HUES64 (cell line): ENCODE results near the gene SUPT3H.

ENCODE experiments used
- H3K27ac ChIP-seq: 2 replicates; pipeline ENCODE4 v1.7.0; 2013; ENCODE audit warnings: low read depth, low read length, inconsistent platforms
- H3K27me3 ChIP-seq: 2 replicates; pipeline ENCODE4 v1.6.1; 2013; ENCODE audit warnings: mild to moderate bottlenecking, low read length; ENCODE audit not compliant: insufficient read depth
- H3K36me3 ChIP-seq: 2 replicates; pipeline ENCODE4 v1.6.1; 2013; ENCODE audit warnings: mild to moderate bottlenecking, low read length; ENCODE audit not compliant: insufficient read depth
- H3K4me1 ChIP-seq: 2 replicates; pipeline ENCODE4 v1.6.1; 2013; ENCODE audit warnings: mild to moderate bottlenecking, low read length, moderate library complexity; ENCODE audit not compliant: insufficient read depth
- H3K4me3 ChIP-seq: 2 replicates; pipeline ENCODE4 v1.5.1; 2013; ENCODE audit warnings: mild to moderate bottlenecking, low read length, moderate library complexity
- H3K9ac ChIP-seq: 2 replicates; pipeline ENCODE4 v1.6.1; 2013; ENCODE audit warnings: mild to moderate bottlenecking, low read depth, low read length
- H3K9me3 ChIP-seq: 2 replicates; pipeline ENCODE4 v1.6.1; 2013; ENCODE audit warnings: low read depth, low read length; ENCODE audit not compliant: insufficient read depth
- WGBS: fragments of 150-250, 120-280 bp; methylation state at CpG from one replicate; pipeline ENCODE4 v1.1.7; 2013; ENCODE audit warnings: missing lambda C conversion rate; 5-methylcytosine and 5-hydroxymethylcytosine counted together

Gene SUPT3H

DNA sequence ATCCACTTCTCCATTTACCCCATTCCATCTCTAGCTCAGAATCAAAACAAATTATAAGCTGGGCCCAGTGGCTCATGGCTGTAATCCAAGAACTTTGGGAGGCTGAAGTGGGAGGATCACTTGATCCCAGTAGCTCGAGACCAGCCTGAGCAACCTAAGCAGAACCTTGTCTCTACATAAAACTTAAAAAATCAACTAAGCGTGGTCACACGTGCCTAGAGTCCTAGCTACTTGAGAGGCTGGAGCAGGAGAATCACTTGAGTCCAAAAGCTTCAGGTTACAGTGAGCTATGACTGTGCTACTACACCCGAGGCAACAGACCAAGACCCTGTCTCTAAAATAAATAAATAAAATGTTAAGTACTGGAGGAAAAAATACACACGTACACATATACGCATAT lies 124.3 kb downstream of the SUPT3H start:
- Histone ChIP-seq H3K36me3 (no peaks in the 10 kb centered on the region), H3K9ac (no peak overlapping the region), H3K4me3 (no peak overlapping the region), H3K27me3 (no peaks in the 10 kb centered on the region), H3K27ac (no peak overlapping the region), H3K9me3 (no peaks in the 10 kb centered on the region), H3K4me1 (0 out of 2 replicates have a peak, but pooled peaks cover 4% of the 10 kb centered on the region)
- 97% methylated on average over 4 of the region's 6 CpGs for WGBS

DNA sequence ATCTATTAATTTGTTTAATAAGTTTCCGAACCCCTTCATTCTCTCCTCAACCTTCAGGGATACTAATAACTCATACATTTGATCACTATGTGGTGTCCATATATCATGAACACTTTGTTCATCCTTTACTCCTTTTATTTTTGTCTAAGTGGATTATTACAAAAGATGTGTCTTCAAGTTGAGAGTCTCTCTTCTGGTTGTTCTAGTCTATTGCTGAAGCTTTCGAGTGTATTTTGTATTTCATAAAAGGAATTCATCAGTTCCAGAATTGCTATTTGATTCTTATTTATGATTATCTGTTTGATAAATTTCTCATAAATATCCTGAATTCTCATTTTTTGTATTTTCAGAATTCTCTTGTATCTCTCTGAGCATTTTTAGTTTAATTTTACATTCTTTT lies 146.1 kb downstream of the SUPT3H start:
- no peak overlapping the region for H3K27ac ChIP-seq
- no peaks in the 10 kb centered on the region for H3K9me3 ChIP-seq
- H3K36me3 ChIP-seq = peaks cover 4% of the 10 kb centered on the region; the same call in 1 of the 2 replicates
- H3K4me3 ChIP-seq = no peak overlapping the region
- no peaks in the 10 kb centered on the region for H3K4me1 ChIP-seq
- WGBS = 60% methylated on average over 1 of the region's 2 CpGs
- no peak overlapping the region for H3K9ac ChIP-seq
- no peaks in the 10 kb centered on the region for H3K27me3 ChIP-seq

DNA sequence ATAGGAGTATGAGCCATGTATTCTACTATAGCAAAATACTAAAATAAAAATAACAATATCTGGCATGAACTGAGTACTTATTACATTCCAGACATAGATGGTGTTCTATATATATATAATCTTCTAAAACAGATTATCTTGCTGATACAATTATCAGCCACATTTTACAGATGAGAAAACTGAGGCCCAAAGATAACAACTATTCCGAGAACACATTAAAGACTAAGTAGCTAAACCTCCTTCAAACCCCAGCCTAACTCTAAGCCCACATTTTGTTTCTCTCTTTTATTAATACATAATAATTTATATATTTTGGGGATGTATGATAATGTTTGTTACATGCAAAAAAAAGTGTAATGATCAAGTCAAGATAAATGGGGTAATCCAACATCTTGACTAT lies 148.3 kb downstream of the SUPT3H start:
- no peaks in the 10 kb centered on the region for H3K4me1 ChIP-seq
- 94% methylated on average over 1 of the region's 1 CpG for WGBS

DNA sequence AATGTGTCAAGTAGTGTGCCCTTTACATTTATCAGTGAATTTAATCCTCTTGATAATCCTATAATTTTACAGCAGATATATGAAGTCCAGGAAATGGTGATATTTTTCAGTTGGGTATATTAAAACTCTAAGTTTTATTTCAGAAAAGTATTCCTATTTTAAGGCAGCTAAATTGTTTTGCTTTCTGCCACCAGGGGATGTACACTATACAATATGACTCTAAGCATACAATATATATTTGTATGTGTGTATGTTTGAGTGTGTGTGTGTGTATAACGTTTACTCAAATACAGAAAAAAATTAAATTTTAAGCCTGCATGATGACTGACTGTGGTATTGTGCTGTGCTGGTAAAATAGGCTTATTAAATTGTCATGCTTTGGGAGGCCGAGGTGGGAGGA lies 151.7 kb downstream of the SUPT3H start:
- H3K9me3 ChIP-seq = no peaks in the 10 kb centered on the region
- H3K27ac ChIP-seq = no peak overlapping the region
- H3K4me1 ChIP-seq = no peaks in the 10 kb centered on the region
- H3K9ac ChIP-seq = no peak overlapping the region
- WGBS = 92% methylated on average over 1 of the region's 2 CpGs
- no peaks in the 10 kb centered on the region for H3K36me3 ChIP-seq
- H3K4me3 ChIP-seq = no peak overlapping the region
- no peaks in the 10 kb centered on the region for H3K27me3 ChIP-seq

More for the DNA sequence above, 148.3 kb downstream of the SUPT3H start:
- H3K9ac ChIP-seq = no peak overlapping the region
- no peak overlapping the region for H3K4me3 ChIP-seq
- no peaks in the 10 kb centered on the region for H3K9me3 ChIP-seq
- H3K36me3 ChIP-seq = peaks cover 4% of the 10 kb centered on the region; the same call in 1 of the 2 replicates
- no peak overlapping the region for H3K27ac ChIP-seq
- no peaks in the 10 kb centered on the region for H3K27me3 ChIP-seq

DNA sequence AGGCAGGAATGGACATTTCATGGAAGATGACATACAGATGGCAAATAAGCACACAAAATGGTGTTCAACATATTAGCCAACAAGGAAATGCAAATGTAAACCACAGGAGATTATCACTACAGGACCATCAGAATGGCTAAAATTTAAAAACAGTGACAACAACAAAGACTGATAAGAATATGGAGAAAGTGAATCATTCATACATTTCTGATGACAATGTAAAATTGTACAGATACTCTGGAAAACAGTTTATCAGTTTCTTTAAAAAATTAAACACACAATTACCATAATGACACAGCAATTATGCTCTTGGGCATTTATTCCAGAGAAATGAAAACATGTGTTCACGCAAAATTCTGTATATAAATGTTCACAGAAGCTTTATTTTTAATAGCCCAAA lies 155.4 kb downstream of the SUPT3H start:
- H3K4me3 ChIP-seq = no peak overlapping the region
- WGBS = 92% methylated on average over 1 of the region's 1 CpG
- no peaks in the 10 kb centered on the region for H3K36me3 ChIP-seq
- no peaks in the 10 kb centered on the region for H3K27me3 ChIP-seq
- H3K9ac ChIP-seq = no peak overlapping the region
- no peaks in the 10 kb centered on the region for H3K9me3 ChIP-seq
- H3K27ac ChIP-seq = no peak overlapping the region
- no peaks in the 10 kb centered on the region for H3K4me1 ChIP-seq

DNA sequence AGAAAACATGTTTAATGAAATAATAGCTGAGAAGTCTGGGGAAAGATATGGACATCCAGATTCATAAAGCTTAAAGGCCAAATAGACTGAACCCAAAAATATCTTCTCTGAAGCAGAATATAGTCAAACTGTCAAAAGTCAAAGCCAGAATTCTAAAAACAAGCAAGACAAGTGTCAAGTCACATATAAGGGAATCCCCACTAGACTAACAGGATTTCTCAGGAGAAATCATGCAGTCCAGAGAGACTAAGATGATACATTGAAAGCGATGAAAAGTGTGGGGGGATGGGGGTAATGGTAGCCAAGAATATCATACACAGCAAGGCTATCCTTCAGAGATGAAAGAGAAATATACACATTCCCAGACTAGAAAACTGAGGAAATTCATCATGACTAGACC lies 162.0 kb downstream of the SUPT3H start:
- Histone ChIP-seq H3K27ac (no peak overlapping the region), H3K36me3 (no peaks in the 10 kb centered on the region), H3K27me3 (no peaks in the 10 kb centered on the region), H3K4me1 (peaks cover 22% of the 10 kb centered on the region), H3K9me3 (no peaks in the 10 kb centered on the region; the same call in 1 of the 2 replicates), H3K4me3 (no peak overlapping the region), H3K9ac (no peak overlapping the region)
- 100% methylated on average over 1 of the region's 1 CpG for WGBS

DNA sequence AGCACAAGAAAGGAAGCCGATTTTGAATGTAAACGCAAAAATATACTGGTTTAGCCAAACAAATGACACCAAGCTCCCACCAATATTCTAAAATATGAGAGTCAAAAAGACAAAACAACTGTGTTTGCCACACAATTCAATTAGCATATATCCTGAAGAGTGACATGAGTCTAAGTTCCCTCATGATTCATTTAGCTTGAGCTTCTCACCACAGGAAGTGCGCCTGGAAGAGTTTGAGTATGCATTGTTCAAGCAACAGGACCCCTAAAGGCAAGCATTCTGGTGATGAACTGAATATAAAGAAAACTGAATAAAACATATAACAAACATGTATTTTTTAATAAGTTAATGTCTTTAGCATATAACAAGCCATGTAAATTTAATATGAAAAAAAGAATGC lies 164.8 kb downstream of the SUPT3H start:
- Histone ChIP-seq H3K27ac (no peak overlapping the region; the same call in 1 of the 2 replicates), H3K9ac (no peak overlapping the region), H3K9me3 (peaks cover 9% of the 10 kb centered on the region; the same call in 1 of the 2 replicates), H3K27me3 (no peaks in the 10 kb centered on the region), H3K36me3 (no peaks in the 10 kb centered on the region), H3K4me3 (no peak overlapping the region), H3K4me1 (peaks cover 22% of the 10 kb centered on the region)
- 58% methylated on average over 3 of the region's 3 CpGs for WGBS

DNA sequence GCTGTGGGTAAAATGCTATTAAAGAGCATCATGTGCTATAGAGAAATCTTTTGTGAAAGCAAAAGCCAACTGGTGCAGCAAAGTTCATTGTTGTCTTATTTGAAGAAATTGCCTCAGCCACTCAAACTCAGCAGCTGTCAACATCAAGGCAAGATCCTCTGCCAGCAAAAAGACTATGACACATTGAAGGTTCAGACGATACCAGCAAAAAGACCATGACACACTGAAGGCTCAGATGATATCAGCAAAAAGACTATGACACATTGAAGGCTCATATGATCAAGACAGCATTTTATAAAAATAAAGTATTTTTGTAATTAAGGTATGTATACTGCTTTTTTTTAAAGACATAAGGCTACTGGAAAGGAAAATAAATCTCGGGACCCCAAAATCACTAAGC lies 168.0 kb downstream of the SUPT3H start:
- H3K4me1 ChIP-seq = peaks cover 22% of the 10 kb centered on the region
- H3K27me3 ChIP-seq = no peaks in the 10 kb centered on the region
- H3K36me3 ChIP-seq = no peaks in the 10 kb centered on the region
- no peak overlapping the region for H3K4me3 ChIP-seq
- peaks cover 9% of the 10 kb centered on the region; the same call in 1 of the 2 replicates for H3K9me3 ChIP-seq
- no peak overlapping the region for H3K27ac ChIP-seq
- H3K9ac ChIP-seq = no peak overlapping the region
- WGBS = 97% methylated on average over 2 of the region's 2 CpGs

DNA sequence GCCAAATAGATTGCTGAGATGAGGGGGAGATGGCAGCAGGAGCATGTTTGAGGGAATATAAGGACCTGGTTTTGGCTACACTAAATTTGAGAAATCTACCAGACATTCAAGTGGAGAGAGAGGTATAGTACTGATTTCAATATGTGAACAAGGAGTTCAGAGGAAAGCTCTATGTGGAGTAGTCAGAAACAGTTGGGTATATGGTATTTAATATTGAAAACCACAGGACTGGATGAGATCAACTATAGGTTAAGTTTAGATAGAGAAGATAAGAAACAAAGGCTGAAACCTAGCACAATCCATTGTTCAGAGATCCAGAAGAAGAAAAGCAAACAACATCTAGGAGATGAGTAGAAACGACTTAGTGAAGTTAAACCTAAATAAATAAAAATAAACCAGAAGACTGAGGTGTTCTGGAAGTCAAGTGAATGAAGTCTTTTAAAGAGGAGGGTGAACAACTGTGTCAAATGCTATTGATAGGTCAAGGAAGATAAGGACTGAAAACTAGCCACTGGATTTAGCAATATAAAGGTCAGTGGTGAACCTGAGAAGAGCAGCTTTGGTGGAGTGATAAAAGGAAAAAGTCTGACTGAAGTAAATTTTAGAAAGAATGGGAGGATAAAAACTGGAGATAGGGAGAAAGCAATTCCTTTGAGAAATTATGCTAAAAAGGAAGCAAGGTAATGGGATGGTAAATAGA lies 170.8 kb downstream of the SUPT3H start:
- peaks cover 9% of the 10 kb centered on the region; the same call in 1 of the 2 replicates for H3K9me3 ChIP-seq
- WGBS = no CpG with 5 or more reads among the region's 1 CpG
- no peak overlapping the region for H3K9ac ChIP-seq
- H3K4me1 ChIP-seq = peaks cover 4% of the 10 kb centered on the region
- H3K36me3 ChIP-seq = no peaks in the 10 kb centered on the region
- H3K4me3 ChIP-seq = no peak overlapping the region
- no peaks in the 10 kb centered on the region for H3K27me3 ChIP-seq
- no peak overlapping the region for H3K27ac ChIP-seq

DNA sequence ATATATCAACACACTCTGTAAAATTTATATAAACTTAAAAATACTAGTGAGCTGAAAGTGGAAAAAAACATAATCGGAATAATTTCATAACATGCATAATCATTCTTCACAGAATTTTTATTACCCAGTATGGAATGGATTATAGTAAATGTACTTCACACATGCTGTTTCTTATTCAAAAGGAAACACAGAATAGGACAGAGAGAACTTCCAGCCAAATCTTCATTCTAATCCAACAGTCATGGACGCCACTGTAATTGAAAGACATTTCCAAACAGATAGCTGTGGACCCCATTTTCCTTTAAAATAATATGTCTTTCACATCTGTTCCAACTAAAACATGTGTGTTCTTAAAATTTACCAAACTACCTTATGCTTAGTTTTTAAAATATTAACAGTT lies 176.2 kb downstream of the SUPT3H start:
- Histone ChIP-seq H3K4me1 (peaks cover 8% of the 10 kb centered on the region; the same call in 1 of the 2 replicates), H3K27me3 (no peaks in the 10 kb centered on the region), H3K9ac (no peak overlapping the region), H3K9me3 (no peaks in the 10 kb centered on the region), H3K4me3 (no peak overlapping the region), H3K36me3 (no peaks in the 10 kb centered on the region), H3K27ac (no peak overlapping the region)
- 95% methylated on average over 1 of the region's 2 CpGs for WGBS

DNA sequence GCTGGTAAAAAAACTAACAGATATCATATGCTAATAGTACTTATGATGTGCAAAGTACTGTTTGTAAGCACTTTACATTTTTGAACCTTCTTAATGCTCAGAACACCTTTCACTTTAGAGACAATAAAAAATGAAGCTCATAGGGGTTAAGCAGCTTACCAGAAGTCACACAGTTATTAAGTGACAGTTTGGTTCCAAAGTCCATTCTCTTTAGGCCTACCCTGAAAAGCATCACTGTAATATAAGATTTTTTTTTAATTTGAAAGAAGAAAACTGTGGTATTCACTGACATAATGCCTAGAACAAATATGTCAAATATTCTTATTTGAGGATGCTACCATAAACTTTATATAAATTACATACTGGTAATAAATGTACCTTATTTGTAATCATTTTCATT lies 177.2 kb downstream of the SUPT3H start:
- no peaks in the 10 kb centered on the region for H3K36me3 ChIP-seq
- H3K9me3 ChIP-seq = no peaks in the 10 kb centered on the region
- H3K9ac ChIP-seq = no peak overlapping the region
- no peak overlapping the region for H3K27ac ChIP-seq
- no peaks in the 10 kb centered on the region for H3K27me3 ChIP-seq
- no peak overlapping the region for H3K4me3 ChIP-seq
- peaks cover 8% of the 10 kb centered on the region; the same call in 1 of the 2 replicates for H3K4me1 ChIP-seq

DNA sequence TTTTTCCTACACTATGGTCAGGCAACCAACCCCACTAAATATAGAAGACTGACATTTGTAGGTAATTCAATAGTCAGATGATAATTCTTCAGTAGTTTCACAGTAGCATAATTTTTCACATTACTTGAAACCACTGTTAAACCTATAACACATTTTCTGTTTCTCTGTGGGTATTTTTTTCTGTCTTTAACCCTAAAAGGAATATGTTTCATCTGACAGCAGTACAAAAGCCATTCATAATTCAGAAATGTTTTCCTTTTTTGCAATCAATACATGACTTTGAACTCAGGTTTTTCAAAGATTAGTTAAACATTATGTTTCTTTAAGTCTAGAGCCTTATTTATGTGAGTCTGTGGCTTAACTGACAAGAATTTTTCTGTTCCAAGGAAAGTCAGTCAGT lies 178.2 kb downstream of the SUPT3H start:
- H3K36me3 ChIP-seq = no peaks in the 10 kb centered on the region
- H3K4me1 ChIP-seq = peaks cover 8% of the 10 kb centered on the region; the same call in 1 of the 2 replicates
- H3K27ac ChIP-seq = no peak overlapping the region
- H3K9ac ChIP-seq = no peak overlapping the region
- H3K27me3 ChIP-seq = no peaks in the 10 kb centered on the region
- H3K9me3 ChIP-seq = no peaks in the 10 kb centered on the region
- H3K4me3 ChIP-seq = no peak overlapping the region
